Progenitor cell of endocrine pancreas (in vitro differentiated cells): ENCODE measurements around the gene ZNF281. TPM values are rescaled to one million over a fixed set of nuclear protein-coding genes. Genes with fewer than 3 reads are reported as not detected.

ENCODE experiments used
- DNase-seq: peaks from one replicate; pipeline ENCODE4 v3.0.0; 2021; ENCODE audit warnings: low spot score; ENCODE audit not compliant: unreplicated experiment
- H3K27ac Mint-ChIP-seq: 2 replicates; pipeline ENCODE4 v1.8.0; 2021; ENCODE audit warnings: mild to moderate bottlenecking, moderate library complexity, mixed read lengths
- H3K27me3 Mint-ChIP-seq: 2 replicates; pipeline ENCODE4 v1.8.0; 2021; ENCODE audit warnings: mixed read lengths
- H3K36me3 Mint-ChIP-seq: 2 replicates; pipeline ENCODE4 v1.8.0; 2022; ENCODE audit warnings: mixed read lengths; ENCODE audit not compliant: insufficient read depth
- H3K4me1 Mint-ChIP-seq: 2 replicates; pipeline ENCODE4 v1.8.0; 2021; ENCODE audit warnings: low read depth, mixed read lengths
- H3K4me3 Mint-ChIP-seq: 2 replicates; pipeline ENCODE4 v1.8.0; 2021; ENCODE audit warnings: low read depth, mild to moderate bottlenecking, moderate library complexity, mixed read lengths
- H3K9me3 Mint-ChIP-seq: 2 replicates; pipeline ENCODE4 v1.8.0; 2021; ENCODE audit warnings: low read depth, mixed read lengths
- total RNA-seq: library from RNA; stranded (reverse); gene quantifications from 2 replicates; pipeline ENCODE4 v1.2.1, GENCODE V29; 2021
- TF ChIP-seq, protein P1 (sequence below): fragments of 200-600 bp; sonication (generic); IDR thresholded peaks from one replicate; pipeline ENCODE4 v1.5.0; 2021; ENCODE audit warnings: antibody characterized with exemption, mild to moderate bottlenecking; ENCODE audit not compliant: unreplicated experiment

The ZNF281 gene
- total RNA-seq, 1 donor from 2014 or later = 34.2 TPM

DNA sequence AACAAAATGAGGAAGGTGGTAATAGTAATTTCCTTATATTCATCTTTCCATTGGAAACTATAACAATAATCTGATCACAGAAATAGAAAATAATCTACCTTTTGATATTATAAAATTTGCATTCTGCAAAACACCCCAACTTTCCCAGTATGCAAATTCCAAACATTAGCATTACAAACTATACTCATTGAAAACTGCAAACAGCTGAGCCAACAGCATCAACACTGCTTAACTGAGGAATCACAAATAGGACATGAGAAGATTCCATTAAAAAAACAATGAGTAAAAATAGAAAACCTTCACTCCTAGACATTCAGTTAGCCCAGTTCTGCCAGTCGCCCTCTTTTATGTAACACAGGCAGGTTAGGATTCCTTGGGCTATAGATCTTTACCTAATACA, 18.1 kb downstream of the ZNF281 start:
- Mint-ChIP-seq H3K27ac (no peak overlapping the region), H3K9me3 (no peaks in the 10 kb centered on the region), H3K36me3 (no peaks in the 10 kb centered on the region), H3K4me1 (peaks cover 2% of the 10 kb centered on the region), H3K27me3 (no peaks in the 10 kb centered on the region), H3K4me3 (no peak overlapping the region)
- TF ChIP-seq, protein P1, sequence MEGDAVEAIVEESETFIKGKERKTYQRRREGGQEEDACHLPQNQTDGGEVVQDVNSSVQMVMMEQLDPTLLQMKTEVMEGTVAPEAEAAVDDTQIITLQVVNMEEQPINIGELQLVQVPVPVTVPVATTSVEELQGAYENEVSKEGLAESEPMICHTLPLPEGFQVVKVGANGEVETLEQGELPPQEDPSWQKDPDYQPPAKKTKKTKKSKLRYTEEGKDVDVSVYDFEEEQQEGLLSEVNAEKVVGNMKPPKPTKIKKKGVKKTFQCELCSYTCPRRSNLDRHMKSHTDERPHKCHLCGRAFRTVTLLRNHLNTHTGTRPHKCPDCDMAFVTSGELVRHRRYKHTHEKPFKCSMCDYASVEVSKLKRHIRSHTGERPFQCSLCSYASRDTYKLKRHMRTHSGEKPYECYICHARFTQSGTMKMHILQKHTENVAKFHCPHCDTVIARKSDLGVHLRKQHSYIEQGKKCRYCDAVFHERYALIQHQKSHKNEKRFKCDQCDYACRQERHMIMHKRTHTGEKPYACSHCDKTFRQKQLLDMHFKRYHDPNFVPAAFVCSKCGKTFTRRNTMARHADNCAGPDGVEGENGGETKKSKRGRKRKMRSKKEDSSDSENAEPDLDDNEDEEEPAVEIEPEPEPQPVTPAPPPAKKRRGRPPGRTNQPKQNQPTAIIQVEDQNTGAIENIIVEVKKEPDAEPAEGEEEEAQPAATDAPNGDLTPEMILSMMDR = no peak
- no peak for DNase-seq

DNA sequence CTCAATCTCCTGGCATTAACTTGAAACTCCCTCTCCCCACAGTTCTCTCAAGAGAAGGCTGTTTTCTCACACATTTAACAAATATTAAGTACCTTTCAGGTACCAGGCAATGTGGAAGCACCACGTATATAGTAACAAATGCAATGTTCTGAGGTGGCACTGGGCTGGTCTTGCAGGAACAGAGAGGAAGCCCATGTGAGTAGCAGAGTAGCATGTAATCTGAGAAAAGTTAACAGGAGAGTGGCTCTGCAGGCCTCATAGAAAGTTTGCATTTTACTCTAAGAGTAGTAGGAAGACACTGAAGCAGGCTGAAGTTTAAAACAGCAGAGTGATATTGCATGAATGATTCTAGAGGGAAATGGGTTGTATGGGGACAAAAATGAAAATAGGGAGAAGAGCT, 21.0 kb downstream of the ZNF281 start:
- Mint-ChIP-seq H3K27ac (no peak overlapping the region), H3K36me3 (no peaks in the 10 kb centered on the region), H3K4me3 (no peak overlapping the region), H3K27me3 (no peaks in the 10 kb centered on the region), H3K4me1 (peaks cover 2% of the 10 kb centered on the region), H3K9me3 (no peaks in the 10 kb centered on the region)
- TF ChIP-seq, protein P1 = no peak
- no peak for DNase-seq

DNA sequence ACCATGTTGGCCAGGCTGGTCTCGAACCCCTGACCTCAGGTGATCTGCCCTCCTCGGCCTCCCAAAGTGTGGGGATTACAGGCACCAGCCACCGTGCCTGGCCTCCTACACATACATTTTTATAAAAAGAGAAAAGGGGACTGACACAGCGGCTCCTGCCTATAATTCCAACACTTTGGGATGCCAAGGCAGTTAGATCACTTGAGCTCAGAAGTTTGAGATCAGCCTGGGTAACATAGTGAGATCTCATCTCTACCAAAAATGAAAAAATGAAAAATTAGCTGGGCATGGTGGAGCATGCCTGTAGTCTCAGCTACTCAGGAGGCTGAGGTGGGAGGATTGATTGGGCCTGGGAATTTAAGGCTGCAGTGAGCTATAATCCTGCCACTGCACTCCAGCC, 23.4 kb downstream of the ZNF281 start:
- Mint-ChIP-seq H3K4me1 (peaks cover 6% of the 10 kb centered on the region), H3K9me3 (no peaks in the 10 kb centered on the region), H3K4me3 (no peak overlapping the region), H3K36me3 (no peaks in the 10 kb centered on the region), H3K27ac (no peak overlapping the region), H3K27me3 (no peaks in the 10 kb centered on the region)
- DNase-seq = no peak
- TF ChIP-seq, protein P1 = no peak

DNA sequence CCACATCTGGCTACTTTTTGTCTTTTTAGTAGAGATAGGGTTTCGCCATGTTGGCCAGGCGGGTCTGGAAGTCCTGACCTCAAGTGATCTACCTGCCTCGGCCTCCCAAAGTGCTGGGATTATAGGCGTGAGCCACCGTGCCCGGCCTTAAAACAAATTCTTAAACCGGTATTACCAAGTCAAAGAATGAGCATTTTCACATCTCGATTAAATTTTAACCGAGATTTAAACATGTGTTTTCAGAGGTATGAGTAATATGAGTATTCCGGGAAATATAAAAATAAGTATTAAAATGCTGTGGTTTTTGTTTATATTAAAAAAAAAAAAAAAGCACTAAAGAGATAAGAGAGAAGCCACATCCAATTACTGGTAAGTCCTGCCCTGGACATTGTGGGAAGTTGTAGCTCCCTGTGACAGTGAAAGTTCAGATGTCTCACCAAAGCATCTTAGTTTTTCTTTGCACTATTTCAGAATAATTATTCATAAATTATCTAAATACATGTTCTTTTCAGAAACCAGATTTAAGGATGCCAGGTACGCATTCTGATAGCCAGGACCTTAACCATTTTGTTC, 24.9 kb downstream of the ZNF281 start:
- TF ChIP-seq, protein P1 = no peak
- H3K4me1 Mint-ChIP-seq = peaks cover 16% of the 10 kb centered on the region
- H3K4me3 Mint-ChIP-seq = no peak overlapping the region
- H3K9me3 Mint-ChIP-seq = no peaks in the 10 kb centered on the region
- H3K36me3 Mint-ChIP-seq = no peaks in the 10 kb centered on the region
- H3K27ac Mint-ChIP-seq = no peak overlapping the region
- H3K27me3 Mint-ChIP-seq = no peaks in the 10 kb centered on the region
- no peak for DNase-seq

DNA sequence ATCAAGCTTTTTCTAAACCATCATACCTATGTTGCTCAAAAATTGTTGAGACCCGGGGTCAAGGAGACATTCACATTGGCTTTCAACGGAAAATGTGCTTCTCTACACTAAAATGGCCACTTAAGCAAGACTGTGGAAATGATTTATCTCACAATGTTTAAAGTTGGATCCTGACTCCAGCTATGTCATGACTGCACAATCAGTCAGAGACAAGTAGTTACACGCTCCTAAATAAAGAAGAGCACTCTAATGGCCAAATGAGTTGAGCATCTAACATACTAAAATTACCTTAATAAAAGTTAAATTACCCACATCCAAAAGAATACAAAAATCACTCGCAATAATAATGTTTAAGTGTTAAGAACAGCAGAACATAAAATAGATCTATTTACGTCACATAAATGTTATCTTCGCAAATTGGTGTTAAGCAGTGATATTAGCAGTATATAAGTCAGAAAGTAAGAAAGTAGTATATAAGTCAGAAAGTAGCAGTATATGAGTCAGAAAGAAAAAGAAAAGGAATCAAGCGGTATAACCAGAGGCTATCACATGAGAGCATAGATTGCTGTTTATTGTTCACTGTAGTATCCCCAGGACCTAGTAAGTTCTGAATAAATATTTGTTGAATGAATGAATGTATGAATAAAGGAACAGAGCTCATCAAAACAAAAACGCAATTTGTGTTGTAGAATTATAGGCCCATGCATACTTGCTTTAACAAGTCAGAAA, 28.4 kb downstream of the ZNF281 start:
- no peak for DNase-seq
- no peak overlapping the region for H3K27ac Mint-ChIP-seq
- no peaks in the 10 kb centered on the region for H3K9me3 Mint-ChIP-seq
- peaks cover 20% of the 10 kb centered on the region for H3K4me1 Mint-ChIP-seq
- no peaks in the 10 kb centered on the region for H3K36me3 Mint-ChIP-seq
- TF ChIP-seq, protein P1 = no peak
- H3K4me3 Mint-ChIP-seq = no peak overlapping the region
- no peaks in the 10 kb centered on the region for H3K27me3 Mint-ChIP-seq
